Cardiac fibroblast (primary cell): ENCODE results near the gene ZNF783.

Experiments
- DNase-seq, 2 donors: peaks; one replicate each; pipeline versions ENCODE4 v3.0.0 to v3.0.0-alpha.2; 2010; ENCODE audit warnings: low read depth in 2 of 2
- H3K4me3 ChIP-seq, 2 donors: replicated peaks in 1 of 2; 1 replicate in 1 of 2; 2 replicates in 1 of 2; pipeline ENCODE4 v1.5.1; 2011; ENCODE audit warnings: low read depth in 2 of 2, low read length in 2 of 2, mild to moderate bottlenecking in 2 of 2, moderate library complexity in 1 of 2
- TF ChIP-seq, protein P1 (sequence below): IDR thresholded peaks from one replicate; pipeline ENCODE4 v1.5.1; 2011; ENCODE audit warnings: low read depth, mild to moderate bottlenecking, low read length, inconsistent platforms

ZNF783 gene

DNA sequence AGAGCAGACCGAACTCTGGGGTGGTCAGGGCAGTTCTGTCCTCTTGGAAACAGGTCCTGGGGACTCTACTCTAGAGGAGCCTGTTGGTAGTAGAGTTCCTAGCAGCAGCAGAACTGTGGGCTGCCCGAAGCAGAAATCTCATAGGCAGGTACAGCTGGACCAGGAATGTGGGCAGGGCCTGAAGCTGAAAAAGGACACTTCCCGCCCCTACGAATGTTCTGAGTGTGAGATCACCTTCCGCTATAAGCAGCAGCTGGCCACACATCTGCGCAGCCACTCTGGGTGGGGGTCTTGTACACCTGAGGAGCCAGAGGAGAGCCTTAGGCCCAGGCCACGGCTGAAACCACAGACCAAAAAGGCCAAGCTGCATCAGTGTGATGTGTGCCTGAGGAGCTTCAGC, 8.3 kb upstream of the ZNF783 start:
- DNase-seq, result no peak
- TF ChIP-seq, protein P1, sequence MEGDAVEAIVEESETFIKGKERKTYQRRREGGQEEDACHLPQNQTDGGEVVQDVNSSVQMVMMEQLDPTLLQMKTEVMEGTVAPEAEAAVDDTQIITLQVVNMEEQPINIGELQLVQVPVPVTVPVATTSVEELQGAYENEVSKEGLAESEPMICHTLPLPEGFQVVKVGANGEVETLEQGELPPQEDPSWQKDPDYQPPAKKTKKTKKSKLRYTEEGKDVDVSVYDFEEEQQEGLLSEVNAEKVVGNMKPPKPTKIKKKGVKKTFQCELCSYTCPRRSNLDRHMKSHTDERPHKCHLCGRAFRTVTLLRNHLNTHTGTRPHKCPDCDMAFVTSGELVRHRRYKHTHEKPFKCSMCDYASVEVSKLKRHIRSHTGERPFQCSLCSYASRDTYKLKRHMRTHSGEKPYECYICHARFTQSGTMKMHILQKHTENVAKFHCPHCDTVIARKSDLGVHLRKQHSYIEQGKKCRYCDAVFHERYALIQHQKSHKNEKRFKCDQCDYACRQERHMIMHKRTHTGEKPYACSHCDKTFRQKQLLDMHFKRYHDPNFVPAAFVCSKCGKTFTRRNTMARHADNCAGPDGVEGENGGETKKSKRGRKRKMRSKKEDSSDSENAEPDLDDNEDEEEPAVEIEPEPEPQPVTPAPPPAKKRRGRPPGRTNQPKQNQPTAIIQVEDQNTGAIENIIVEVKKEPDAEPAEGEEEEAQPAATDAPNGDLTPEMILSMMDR, result no peak
- no peak overlapping the region for H3K4me3 ChIP-seq

DNA sequence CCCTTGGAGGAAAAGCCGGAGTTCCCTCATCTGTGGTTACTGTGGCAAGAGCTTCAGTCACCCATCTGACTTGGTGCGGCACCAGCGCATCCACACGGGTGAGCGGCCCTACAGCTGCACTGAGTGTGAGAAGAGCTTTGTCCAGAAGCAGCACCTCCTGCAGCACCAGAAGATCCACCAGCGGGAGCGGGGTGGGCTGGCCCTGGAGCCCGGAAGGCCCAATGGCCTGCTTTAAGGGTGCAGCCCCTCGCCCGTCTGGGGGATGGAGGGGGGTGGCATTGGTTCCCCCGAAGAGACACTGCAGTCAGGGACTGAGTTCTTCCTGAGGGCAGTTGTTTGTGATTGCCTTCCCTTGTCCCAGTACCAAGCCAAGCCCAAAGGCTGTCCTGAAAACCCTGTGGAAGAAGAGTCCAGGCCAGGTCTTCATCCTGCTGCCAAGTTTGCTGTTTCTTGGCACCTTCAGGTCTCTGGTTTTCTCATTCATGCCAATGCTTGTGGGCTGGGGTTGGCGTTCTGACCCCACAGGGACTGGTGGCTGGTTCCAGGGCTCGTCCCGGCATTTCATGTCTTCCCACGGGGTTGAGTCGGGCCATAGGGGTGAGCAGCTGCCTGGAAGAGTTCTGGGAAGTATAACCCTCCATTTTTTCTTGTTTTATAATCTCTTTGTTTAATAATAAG, 7.7 kb upstream of the ZNF783 start:
- TF ChIP-seq, protein P1, result no peak
- no peak overlapping the region for H3K4me3 ChIP-seq
- DNase-seq, result no peak

DNA sequence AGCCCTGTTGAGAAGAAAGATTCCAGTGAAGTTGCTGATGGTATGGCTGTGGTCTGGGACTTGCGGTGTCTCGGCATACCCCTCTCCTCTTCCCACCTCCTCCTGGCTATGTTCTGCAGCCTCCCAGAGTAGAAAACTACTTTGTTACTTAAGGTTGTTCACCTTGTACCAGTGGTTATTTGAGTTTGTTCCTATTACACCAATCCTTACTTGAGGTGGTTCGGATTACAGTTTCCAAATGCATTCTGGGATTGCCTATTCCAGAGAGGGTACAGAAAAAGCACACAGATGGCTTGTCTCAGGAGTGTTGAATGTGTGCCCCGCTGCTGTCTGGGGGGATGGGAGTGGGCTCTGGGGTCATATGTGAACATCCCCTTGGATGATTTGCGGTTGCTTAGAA, 6.8 kb upstream of the ZNF783 start:
- no peak for DNase-seq
- no peak overlapping the region for H3K4me3 ChIP-seq
- TF ChIP-seq, protein P1, result no peak

DNA sequence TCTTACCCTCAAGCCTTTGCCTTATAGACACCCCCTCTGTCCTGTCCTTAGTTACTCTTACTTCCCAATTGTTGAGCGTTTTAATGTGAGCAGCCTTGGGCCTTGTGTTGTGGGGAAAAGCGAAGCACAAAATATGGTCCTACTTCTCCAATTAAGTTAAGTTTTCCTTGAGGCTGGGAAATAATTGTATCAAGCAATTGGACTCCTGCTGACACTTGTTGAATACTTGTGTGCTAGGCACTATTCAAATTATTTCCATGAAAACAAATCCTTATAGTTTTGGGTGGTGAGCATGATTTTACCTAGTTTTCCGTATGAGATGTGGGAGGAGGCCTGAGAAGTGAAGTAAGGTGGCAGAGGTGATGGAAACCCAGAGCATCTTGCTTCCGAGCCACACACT, 5.4 kb upstream of the ZNF783 start:
- TF ChIP-seq, protein P1, result no peak
- DNase-seq, result no peak
- no peak overlapping the region for H3K4me3 ChIP-seq

DNA sequence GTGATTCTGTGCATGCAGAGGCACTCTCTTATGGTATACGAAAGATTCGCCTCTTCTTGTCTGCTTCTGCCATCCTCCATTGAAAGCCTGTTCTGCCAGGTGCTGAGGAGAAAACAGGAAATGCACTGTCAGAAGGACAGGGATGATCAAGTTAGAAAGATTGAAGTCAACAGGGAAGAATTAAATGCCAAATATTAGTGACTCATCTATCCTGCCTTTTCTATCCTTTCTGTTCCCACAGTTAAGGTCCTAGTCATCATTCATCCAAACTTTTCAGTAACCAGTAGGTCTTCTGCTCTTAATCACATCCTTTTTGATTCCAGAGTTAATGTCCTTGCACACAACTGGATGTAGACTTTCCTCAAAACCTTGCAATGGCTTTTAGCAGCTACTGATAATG, 4.8 kb upstream of the ZNF783 start:
- TF ChIP-seq, protein P1, result no peak
- peak in 1 of 2 donors; percentile 50 for DNase-seq
- no peak overlapping the region for H3K4me3 ChIP-seq

DNA sequence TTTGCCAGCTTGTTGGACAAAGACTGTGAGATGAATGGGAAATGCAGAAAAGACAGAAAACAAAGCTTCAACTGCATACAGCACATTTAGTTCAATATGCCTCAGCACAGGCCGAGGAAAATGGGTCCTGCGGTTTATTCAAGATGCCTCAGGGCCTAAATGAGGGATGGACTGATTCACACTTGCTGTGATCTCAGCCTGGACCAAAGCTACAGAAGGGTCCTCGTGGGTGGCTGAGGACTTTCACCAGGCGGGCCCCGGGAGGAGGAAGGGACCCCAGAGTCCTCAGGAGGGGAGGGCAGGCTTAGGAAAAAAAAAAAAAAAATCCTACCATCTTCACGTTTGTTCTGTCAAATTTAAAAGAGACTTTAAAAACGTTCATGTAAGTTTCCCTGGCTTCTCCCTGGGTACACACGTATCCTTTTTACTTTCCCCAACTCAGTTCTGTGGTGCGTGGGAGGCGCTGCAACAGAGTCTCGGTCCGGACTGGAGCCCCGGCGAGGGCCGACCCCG, 624 bp upstream of the ZNF783 start:
- H3K4me3 ChIP-seq, result peak overlapping the region; percentile 49 to 57
- TF ChIP-seq, protein P1, result no peak
- peak; percentile 27 to 53 for DNase-seq

DNA sequence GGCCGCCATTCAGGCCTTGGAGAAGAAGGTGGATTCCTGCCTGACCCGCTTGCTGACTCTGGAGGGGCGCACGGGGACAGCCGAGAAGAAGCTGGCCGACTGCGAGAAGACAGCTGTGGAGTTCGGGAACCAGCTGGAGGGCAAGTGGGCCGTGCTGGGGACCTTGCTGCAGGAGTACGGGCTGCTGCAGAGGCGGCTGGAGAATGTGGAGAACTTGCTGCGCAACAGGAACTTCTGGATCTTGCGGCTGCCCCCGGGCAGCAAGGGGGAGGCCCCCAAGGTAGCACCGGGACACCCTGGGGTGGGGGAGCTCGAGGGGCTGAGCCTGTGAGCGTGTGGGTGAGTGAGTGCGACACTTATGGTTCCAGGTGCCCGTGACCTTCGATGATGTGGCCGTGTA, 4.5 kb downstream of the ZNF783 start:
- no peak overlapping the region for H3K4me3 ChIP-seq
- TF ChIP-seq, protein P1, result no peak
- DNase-seq, result no peak
